ENCODE results near the gene PGK1. TPM values are rescaled to one million over a fixed set of nuclear protein-coding genes. Genes with fewer than 3 reads are reported as not detected.

The PGK1 gene
- total RNA-seq, 1 experiment from 2014 or later, result 473 TPM

DNA sequence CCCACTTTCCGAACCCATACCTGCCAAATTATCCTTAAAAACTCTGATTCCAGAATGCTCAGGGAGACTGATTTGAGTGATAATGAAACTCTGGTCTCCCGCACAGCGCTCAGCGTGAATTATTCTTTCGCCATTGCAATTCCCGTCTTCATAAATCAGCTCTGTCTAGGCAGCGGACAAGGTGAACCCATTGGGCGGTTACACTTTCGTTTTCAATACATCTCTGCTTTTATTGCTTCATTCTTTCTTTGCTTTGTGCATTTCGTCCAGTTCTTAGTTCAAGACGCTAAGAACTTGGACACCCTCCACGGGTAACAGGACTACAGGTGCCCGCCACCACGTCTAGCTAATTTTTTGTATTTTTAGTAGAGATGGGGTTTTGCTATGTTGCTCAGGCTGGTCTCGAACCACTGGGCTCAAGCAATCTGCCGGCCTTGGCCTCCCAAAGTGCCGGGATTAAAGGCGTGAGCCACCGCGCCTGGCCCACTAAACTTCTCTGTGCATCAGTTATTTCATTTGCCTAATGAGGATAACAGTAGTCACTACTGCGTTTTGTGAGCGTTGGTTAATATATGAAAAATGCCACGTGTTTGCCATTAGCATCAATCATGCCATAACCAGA lies 936 bp upstream of the PGK1 start:
- Histone ChIP-seq H3K4me1 (replicated peaks) (peaks cover 14% of the 10 kb centered on the region), H3K9me3 (replicated peaks) (no peaks in the 10 kb centered on the region), H3K36me3 (peaks cover 23% of the 10 kb centered on the region), H3K27ac (peak overlapping the region; percentile 87), H3K4me3 (peak overlapping the region; percentile 84), H3K27me3 (replicated peaks) (no peaks in the 10 kb centered on the region)
- no peak for DNase-seq (ENCODE audit: low read depth in 1 of 2, low spot score in 2 of 2)

DNA sequence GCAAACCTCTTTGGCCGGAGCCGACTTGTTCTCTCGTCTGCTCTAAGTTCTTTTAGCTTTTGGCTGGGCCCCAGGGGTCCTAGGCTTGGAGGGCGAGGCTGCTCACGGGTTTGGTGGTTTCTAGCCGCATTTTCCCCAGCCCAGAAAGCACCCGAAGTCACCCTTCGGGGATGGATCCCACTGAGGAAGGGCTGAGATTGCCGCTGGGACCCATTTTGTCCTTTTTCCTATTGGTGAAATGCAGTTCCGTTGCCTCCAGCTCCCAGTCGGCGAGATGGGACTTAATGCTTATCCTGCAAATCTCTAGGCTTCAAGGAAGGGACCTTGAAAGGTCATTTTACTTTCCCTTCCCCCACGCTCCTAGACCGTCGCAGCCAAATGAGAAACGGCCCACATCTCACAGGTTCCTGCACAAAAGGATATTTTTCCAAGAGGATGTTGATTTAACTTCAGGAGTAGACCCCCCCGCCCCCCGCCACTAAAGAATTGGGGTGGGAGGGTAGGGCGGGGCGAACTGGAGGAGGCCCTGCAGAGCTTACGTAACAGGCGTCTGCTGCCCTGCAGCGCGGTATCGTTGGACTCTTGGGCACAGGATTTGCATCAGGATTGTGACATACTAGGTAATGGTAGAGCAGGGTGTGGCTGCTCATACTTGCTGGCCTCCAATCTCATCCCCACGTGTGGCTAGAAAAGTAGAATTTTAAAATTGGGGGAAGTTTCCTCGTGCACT lies 564 bp downstream of the PGK1 start:
- Histone ChIP-seq H3K36me3 (peaks cover 23% of the 10 kb centered on the region), H3K27me3 (replicated peaks) (no peaks in the 10 kb centered on the region), H3K4me1 (replicated peaks) (peaks cover 14% of the 10 kb centered on the region), H3K4me3 (peak overlapping the region; percentile 84), H3K27ac (peak overlapping the region; percentile 58), H3K9me3 (replicated peaks) (no peaks in the 10 kb centered on the region)
- peak; percentile 26 to 41 for DNase-seq (ENCODE audit: low read depth in 1 of 2, low spot score in 2 of 2)

DNA sequence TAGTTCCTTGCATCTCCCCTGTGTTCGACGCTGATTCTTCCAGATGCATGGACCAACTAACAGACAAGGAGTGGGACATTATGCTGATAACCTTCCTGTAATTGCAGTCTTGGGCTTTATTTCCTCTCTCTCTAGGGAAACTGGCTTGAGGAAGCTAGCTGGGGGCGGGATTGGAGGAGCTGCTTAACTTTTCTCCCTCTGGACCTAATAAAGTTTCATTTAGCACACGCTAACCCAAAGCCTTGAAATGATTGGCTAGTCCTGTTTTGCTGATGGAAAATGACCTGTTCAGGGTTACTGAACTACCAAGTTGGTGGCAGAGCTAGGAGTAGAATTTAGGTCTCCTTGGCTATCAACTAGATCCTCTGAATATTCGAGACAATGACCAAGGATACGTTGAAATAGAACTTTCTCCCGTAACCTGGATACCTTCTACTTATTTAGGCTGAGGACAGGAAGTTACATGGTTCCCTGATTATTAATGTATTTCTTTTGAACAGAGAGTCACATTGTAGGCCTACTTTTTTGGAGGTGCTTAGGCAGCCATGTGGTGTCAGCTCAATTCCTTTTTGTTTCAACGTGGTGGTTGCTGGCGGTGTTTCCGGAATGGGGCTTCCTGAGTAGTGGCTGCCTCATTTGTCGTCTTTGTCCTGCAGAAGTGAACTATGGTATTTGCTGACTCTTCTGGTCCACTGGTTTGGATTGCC lies 2.0 kb downstream of the PGK1 start:
- no peak overlapping the region for H3K4me3 ChIP-seq
- H3K36me3 ChIP-seq, result peaks cover 32% of the 10 kb centered on the region
- H3K9me3 ChIP-seq (replicated peaks), result no peaks in the 10 kb centered on the region

DNA sequence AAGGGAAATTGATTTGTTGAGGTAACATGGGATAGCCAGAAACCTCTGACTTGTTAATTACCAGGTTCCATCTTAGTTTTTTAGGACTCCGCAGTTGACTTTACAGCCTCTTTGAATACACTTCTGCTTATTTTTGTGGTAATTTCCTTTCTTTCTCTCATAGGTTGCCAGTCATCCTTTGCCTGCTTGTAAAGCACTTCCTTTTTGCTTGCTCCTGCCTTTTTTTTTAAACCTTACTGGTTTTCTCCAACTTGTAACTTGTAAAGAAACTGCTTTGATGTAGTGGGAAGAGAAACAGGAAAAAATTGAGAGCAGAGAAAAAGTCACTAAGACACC lies 2.6 kb downstream of the PGK1 start:
- DNase-seq (ENCODE audit: low read depth in 1 of 2, low spot score in 2 of 2), result no peak
- no peak overlapping the region for H3K4me3 ChIP-seq
- peaks cover 38% of the 10 kb centered on the region for H3K36me3 ChIP-seq
- H3K27ac ChIP-seq, result no peak overlapping the region
- H3K27me3 ChIP-seq (replicated peaks), result no peaks in the 10 kb centered on the region
- peaks cover 14% of the 10 kb centered on the region for H3K4me1 ChIP-seq (replicated peaks)
- H3K9me3 ChIP-seq (replicated peaks), result no peaks in the 10 kb centered on the region

More for the DNA sequence above, 2.0 kb downstream of the PGK1 start:
- H3K27ac ChIP-seq, result no peak overlapping the region
- H3K27me3 ChIP-seq (replicated peaks), result no peaks in the 10 kb centered on the region
- DNase-seq (ENCODE audit: low read depth in 1 of 2, low spot score in 2 of 2), result no peak
- H3K4me1 ChIP-seq (replicated peaks), result peaks cover 14% of the 10 kb centered on the region

DNA sequence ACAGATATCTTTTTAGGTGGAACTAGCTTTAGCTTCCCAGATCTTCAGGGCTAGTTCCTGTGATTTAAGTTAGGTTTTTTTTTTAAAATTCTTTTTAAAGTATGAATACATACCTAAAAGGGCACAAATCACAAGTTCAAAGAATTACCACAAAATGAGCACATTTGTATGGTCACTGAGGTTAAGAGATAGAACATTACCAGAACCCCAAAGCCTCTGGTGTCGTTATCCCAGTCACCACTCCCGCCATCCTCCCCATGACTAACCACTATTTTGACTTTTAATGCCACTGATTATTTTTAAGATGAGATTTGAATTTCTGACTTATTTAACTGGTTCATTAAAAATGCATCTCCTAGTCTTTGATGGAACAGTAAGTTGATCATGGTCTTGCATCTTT lies 5.4 kb downstream of the PGK1 start:
- DNase-seq (ENCODE audit: low read depth in 1 of 2, low spot score in 2 of 2), result no peak
- no peak overlapping the region for H3K4me3 ChIP-seq

DNA sequence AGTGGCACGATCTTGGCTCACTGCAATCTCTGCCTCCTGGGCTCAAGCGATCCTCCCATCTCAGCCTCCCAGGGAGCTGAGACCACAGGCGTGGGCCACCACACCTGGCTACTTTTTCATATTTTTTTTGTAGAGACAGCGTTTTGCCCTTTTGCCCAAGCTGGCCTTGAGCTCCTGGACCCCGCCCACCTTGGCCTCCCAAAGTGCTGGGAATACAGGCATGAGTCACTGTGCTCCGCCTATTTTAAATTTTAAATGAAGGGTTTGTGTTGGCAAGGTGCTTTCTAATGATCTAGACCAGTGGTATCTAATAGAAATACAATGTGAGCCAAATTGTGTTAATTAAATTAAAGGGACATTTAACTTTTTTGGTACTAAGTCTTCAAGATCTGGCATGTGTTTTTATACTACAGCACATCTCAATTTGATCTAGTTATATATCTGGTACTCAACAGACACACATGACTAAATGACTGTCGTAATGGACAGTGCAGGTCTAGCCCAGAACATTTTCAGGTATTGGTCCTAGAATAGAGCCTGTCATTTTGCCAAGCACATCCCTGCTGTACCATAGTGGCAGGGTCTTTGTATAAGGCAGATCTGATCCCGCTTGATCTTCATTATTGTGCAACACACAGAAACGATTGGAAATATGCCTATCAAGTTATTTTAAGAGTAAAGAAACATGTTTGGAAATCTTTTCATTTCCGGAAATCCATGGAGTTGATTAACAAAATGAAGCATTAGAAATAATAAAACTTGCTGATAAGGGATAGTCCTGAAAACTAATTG lies 7.3 kb downstream of the PGK1 start:
- no peaks in the 10 kb centered on the region for H3K4me1 ChIP-seq (replicated peaks)
- H3K27ac ChIP-seq, result no peak overlapping the region
- H3K36me3 ChIP-seq, result peaks cover 64% of the 10 kb centered on the region
- DNase-seq (ENCODE audit: low read depth in 1 of 2, low spot score in 2 of 2), result no peak
- H3K27me3 ChIP-seq (replicated peaks), result no peaks in the 10 kb centered on the region
- no peaks in the 10 kb centered on the region for H3K9me3 ChIP-seq (replicated peaks)
- H3K4me3 ChIP-seq, result no peak overlapping the region

More for the DNA sequence above, 5.4 kb downstream of the PGK1 start:
- Histone ChIP-seq H3K4me1 (replicated peaks) (peaks cover 9% of the 10 kb centered on the region; the same call in 1 of the 2 replicates), H3K27ac (no peak overlapping the region), H3K27me3 (replicated peaks) (no peaks in the 10 kb centered on the region), H3K36me3 (peaks cover 64% of the 10 kb centered on the region), H3K9me3 (replicated peaks) (no peaks in the 10 kb centered on the region)

DNA sequence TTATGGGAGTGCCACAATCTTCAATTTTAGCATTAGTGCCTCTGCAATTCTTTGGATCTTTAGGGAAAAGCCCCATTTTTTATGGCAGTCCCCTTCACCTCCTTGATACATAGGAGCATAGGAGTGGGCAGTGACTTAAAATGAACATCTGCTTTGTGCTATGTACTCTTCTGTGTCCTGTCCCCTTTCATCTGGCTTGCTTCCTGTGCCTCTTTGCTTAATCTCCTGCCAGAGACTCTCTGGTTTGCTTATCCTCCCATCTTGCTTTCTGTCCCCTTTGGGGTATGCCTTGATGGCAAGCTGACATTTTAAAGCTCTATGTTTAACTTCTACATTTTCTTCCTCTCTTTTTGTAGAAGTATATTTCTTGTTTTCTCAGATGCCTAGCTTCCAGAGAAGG lies 12.3 kb downstream of the PGK1 start:
- Histone ChIP-seq H3K36me3 (peaks cover 91% of the 10 kb centered on the region), H3K9me3 (replicated peaks) (no peaks in the 10 kb centered on the region), H3K27me3 (replicated peaks) (no peaks in the 10 kb centered on the region), H3K27ac (no peak overlapping the region), H3K4me1 (replicated peaks) (no peaks in the 10 kb centered on the region), H3K4me3 (no peak overlapping the region)
- no peak for DNase-seq (ENCODE audit: low read depth in 1 of 2, low spot score in 2 of 2)

DNA sequence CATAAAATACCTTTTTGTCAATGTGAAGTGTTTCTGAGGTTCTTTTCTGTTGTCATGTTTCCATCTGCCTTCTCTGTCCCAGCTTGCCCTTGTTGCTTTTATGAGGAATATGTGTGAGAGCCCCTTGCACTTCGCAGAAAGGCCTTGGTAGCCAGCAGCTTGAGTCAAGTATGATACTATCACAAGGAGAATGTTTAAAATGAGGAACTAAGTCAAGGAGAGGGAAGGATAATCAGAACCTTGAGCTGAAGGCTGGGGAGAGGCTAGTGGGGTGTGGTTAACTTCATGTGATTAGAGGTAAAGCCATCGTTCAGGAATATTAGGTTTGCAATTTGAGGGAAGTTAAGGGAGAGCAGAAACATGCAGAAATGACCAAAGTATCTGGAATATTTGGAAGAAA lies 12.7 kb downstream of the PGK1 start:
- Histone ChIP-seq H3K4me3 (no peak overlapping the region), H3K27ac (no peak overlapping the region), H3K36me3 (peaks cover 91% of the 10 kb centered on the region), H3K9me3 (replicated peaks) (no peaks in the 10 kb centered on the region), H3K27me3 (replicated peaks) (no peaks in the 10 kb centered on the region), H3K4me1 (replicated peaks) (no peaks in the 10 kb centered on the region)
- DNase-seq (ENCODE audit: low read depth in 1 of 2, low spot score in 2 of 2), result no peak

DNA sequence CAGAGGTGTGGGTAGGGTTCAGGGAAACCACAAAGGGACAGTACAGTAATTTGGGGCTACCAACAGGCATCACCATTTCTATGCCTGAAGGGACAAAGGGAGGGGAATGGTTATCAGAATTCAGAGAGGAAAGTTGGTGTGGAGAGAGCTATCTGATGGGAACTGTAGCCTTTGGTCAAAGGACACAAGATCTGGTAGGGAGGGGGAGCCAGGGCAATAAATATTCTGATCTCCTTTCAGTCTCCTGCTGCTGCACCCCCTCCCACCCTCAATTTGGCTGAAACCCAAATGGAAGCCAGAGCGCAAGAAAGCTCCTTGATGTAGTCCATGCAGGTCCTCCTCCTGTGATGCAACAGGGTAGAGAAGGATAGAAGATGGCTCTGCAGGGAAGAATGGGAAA lies 14.6 kb downstream of the PGK1 start:
- Histone ChIP-seq H3K4me1 (replicated peaks) (no peaks in the 10 kb centered on the region), H3K9me3 (replicated peaks) (no peaks in the 10 kb centered on the region), H3K36me3 (peaks cover 88% of the 10 kb centered on the region), H3K27ac (no peak overlapping the region), H3K27me3 (replicated peaks) (no peaks in the 10 kb centered on the region), H3K4me3 (no peak overlapping the region)
- DNase-seq (ENCODE audit: low read depth in 1 of 2, low spot score in 2 of 2), result no peak

DNA sequence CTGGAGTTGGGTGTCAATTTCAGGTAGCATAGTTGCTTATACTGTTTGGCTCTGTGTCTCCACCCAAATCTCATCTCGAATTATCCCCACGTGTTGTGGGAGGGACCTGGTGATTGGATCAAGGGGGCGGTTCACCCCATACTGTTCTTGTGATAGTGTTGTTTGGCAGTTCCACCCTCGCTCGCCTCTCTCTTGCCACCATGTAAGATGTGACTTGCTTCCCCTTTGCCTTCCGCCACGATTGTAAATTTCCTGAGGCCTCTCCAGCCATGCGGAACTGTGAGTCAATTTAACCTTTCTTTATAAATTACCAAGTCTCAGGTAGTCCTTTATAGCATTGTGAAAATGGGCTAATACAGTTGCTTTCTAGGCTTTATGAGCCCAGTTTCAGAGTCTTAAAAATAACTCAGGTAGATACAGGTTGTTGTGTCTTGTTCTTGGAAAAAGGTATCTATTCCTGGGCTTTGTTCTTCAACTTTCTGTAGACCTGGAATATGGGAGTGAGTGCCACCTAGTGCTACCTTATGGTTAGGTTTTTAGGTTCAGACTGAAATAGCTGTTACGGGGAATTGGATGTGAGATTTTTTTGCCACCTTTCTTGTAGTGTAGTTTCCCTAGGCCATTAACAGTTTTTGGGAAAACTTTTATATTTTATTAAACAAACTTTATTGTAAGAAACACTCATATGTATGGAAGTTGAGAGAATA lies 15.6 kb downstream of the PGK1 start:
- DNase-seq (ENCODE audit: low read depth in 1 of 2, low spot score in 2 of 2), result no peak
- H3K36me3 ChIP-seq, result peaks cover 88% of the 10 kb centered on the region
- no peak overlapping the region for H3K27ac ChIP-seq
- no peaks in the 10 kb centered on the region for H3K4me1 ChIP-seq (replicated peaks)
- H3K27me3 ChIP-seq (replicated peaks), result no peaks in the 10 kb centered on the region
- no peak overlapping the region for H3K4me3 ChIP-seq
- H3K9me3 ChIP-seq (replicated peaks), result no peaks in the 10 kb centered on the region

DNA sequence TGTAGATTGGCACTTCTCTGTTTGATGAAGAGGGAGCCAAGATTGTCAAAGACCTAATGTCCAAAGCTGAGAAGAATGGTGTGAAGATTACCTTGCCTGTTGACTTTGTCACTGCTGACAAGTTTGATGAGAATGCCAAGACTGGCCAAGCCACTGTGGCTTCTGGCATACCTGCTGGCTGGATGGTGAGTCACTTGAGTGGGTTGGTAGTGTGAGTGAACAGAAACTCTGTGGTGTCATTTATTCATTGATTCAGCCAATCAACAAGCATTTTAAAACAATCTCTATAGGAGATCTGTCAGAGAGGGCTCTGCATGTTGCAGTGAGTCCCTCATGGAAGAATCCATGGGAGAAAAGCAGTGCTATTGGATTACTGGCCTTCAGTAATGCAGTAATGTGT lies 19.1 kb downstream of the PGK1 start:
- Histone ChIP-seq H3K36me3 (peaks cover 88% of the 10 kb centered on the region), H3K27me3 (replicated peaks) (no peaks in the 10 kb centered on the region), H3K4me1 (replicated peaks) (no peaks in the 10 kb centered on the region), H3K4me3 (no peak overlapping the region), H3K9me3 (replicated peaks) (no peaks in the 10 kb centered on the region), H3K27ac (no peak overlapping the region)
- DNase-seq (ENCODE audit: low read depth in 1 of 2, low spot score in 2 of 2), result no peak

DNA sequence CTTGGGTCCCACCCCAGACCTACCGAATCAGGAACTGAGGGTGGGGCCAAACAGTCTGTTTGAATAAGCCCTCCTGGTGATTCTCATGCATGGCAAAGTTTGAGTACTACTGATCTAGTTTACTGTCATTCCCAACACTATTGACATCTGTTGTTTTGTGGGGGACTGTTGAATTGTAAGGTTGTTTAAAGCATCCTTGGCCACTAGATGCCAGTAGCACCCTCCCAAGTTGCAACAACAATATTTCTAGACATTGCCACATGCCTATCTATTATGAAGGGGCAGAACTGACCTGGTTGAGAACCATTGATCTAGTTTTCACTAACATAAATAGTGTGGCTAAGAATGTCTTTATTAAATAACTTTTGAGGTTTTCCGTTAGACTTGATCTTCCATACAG lies 20.3 kb downstream of the PGK1 start:
- no peak overlapping the region for H3K27ac ChIP-seq
- no peaks in the 10 kb centered on the region for H3K9me3 ChIP-seq (replicated peaks)
- no peak overlapping the region for H3K4me3 ChIP-seq
- no peaks in the 10 kb centered on the region for H3K27me3 ChIP-seq (replicated peaks)
- H3K36me3 ChIP-seq, result peaks cover 90% of the 10 kb centered on the region
- no peaks in the 10 kb centered on the region for H3K4me1 ChIP-seq (replicated peaks)
- no peak for DNase-seq (ENCODE audit: low read depth in 1 of 2, low spot score in 2 of 2)

DNA sequence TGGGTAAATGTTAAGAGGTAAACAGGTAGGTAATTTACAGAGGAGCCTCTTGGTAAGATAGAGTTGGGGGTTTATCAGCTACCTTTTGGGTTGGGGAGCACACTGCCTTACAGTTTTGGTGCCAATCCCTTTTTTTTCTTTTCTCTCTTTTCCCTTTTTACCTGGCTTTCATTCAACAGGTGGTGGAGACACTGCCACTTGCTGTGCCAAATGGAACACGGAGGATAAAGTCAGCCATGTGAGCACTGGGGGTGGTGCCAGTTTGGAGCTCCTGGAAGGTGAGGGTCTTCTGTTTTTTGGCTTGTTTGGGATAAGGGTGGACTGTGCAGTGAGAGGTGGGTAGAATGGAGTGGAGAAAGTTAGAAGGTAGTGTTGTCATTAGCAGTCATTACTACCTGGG lies 21.1 kb downstream of the PGK1 start:
- no peak overlapping the region for H3K27ac ChIP-seq
- H3K4me3 ChIP-seq, result no peak overlapping the region
- H3K4me1 ChIP-seq (replicated peaks), result no peaks in the 10 kb centered on the region
- H3K27me3 ChIP-seq (replicated peaks), result no peaks in the 10 kb centered on the region
- DNase-seq (ENCODE audit: low read depth in 1 of 2, low spot score in 2 of 2), result no peak
- peaks cover 86% of the 10 kb centered on the region for H3K36me3 ChIP-seq
- H3K9me3 ChIP-seq (replicated peaks), result no peaks in the 10 kb centered on the region

Measured in SJSA1 (cell line).